OCI-LY3 (cell line): ENCODE measurements around the gene RPRD1A.

Source experiments
- EZH2phosphoT487 ChIP-seq: fragments of 200-600 bp; shearing (Covaris generic); IDR thresholded peaks from 2 replicates; pipeline ENCODE4 v1.6.1; 2018; ENCODE audit warnings: antibody characterized with exemption, mixed run types, low read depth
- TF ChIP-seq, protein P1 (sequence below): fragments of 200-600, 300-600 bp; sonication (generic); IDR thresholded peaks from 2 replicates; pipeline ENCODE4 v1.5.1; 2014; ENCODE audit warnings: antibody characterized with exemption, low read length, low read depth

DNA sequence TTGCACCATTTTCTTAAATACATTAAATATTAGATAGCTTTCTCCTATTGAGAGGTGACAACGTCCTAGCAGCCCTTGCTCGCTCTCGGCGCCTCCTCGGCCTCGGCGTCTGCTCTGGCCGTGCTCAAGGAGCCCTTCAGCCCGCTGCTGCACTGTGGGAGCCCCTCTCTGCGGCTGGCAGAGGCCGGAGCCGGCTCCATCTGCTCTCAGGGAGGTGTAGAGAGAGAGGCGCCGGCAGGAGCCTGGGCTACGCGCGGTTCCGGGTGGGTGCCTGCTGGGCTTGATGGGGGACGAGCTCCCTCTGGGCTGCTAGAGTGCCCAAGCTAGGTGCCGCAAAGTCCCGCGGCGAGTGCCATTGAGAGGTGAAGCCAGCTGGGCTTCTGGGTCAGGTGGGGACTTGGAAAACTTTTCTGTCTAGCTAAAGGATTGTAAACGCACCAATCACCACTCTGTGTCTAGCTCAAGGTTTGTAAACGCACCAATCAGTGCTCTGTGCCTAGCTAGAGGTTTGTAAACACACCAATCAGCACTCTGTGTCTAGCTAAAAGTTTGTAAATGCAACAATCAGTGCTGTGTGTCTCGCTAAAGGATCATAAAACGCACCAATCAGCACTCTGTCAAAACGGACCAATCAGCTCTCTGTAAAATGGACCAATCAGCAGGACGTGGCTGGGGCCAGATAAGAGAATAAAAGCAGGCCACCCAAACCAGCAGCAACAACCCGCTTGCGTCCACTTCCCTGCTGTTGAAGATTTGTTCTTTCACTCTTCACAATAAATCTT, 3.1 kb downstream of the RPRD1A start:
- TF ChIP-seq, protein P1, sequence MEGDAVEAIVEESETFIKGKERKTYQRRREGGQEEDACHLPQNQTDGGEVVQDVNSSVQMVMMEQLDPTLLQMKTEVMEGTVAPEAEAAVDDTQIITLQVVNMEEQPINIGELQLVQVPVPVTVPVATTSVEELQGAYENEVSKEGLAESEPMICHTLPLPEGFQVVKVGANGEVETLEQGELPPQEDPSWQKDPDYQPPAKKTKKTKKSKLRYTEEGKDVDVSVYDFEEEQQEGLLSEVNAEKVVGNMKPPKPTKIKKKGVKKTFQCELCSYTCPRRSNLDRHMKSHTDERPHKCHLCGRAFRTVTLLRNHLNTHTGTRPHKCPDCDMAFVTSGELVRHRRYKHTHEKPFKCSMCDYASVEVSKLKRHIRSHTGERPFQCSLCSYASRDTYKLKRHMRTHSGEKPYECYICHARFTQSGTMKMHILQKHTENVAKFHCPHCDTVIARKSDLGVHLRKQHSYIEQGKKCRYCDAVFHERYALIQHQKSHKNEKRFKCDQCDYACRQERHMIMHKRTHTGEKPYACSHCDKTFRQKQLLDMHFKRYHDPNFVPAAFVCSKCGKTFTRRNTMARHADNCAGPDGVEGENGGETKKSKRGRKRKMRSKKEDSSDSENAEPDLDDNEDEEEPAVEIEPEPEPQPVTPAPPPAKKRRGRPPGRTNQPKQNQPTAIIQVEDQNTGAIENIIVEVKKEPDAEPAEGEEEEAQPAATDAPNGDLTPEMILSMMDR: no peak
- no peak for TF ChIP-seq EZH2phosphoT487
